HEK293T (cell line): ENCODE data around the gene SNHG17.

ENCODE experiments used
- ARNT ChIP-seq: fragments of 450-650 bp; IDR thresholded peaks from 2 replicates; pipeline ENCODE4 v1.6.1; 2017; ENCODE audit warnings: mild to moderate bottlenecking
- BHLHE40 ChIP-seq: fragments of 450-650 bp; IDR thresholded peaks from 2 replicates; pipeline ENCODE4 v1.6.1; 2016; ENCODE audit warnings: mild to moderate bottlenecking, moderate library complexity, borderline replicate concordance
- FOXM1 ChIP-seq: fragments of 450-650 bp; IDR thresholded peaks from 2 replicates; pipeline ENCODE4 v1.6.1; 2017; ENCODE audit warnings: mild to moderate bottlenecking, borderline replicate concordance
- SP1 ChIP-seq: fragments of 450-650 bp; IDR thresholded peaks from 2 replicates; pipeline ENCODE4 v1.6.1; 2017
- ZNF384 ChIP-seq: fragments of 450-650 bp; IDR thresholded peaks from 2 replicates; pipeline ENCODE4 v1.6.1; 2016

- TF ChIP-seq BHLHE40 = no peak
- TF ChIP-seq ARNT = no peak
- TF ChIP-seq ZNF384 = no peak
- no peak for TF ChIP-seq SP1
- no peak for TF ChIP-seq FOXM1
These were observed 6.3 kb downstream of the SNHG17 start for GRCh38 chr20:38428800-38429199.
